ENCODE results near the gene CLEC4G.

Gene CLEC4G

DNA sequence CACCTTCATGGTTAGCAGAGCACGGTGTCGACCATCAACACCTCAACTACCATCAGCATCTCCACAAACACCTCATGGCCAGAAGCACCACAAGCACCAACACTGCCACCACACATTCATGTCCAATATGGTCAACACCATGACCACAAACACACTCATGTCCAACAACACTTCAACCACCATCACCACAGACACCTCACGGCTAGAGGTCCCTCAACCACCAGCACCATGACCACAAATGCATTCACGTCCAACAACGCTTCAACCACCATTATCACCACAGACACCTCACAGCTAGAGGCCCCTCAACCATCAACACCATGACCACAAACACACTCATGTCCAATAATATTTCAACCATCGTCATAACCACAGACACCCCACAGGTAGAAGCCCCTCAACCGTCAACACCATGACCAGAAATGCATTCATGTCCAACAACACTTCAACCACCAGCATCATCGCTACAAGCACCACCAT lies 41.1 kb downstream of the CLEC4G start:
- H3K36me3 ChIP-seq (ENCODE audit: control insufficient read depth, low read length), result no peaks in the 10 kb centered on the region
- H3K9me3 ChIP-seq (ENCODE audit: control insufficient read depth, insufficient read depth, low read length), result no peaks in the 10 kb centered on the region
- peaks cover 12% of the 10 kb centered on the region for H3K27me3 ChIP-seq (ENCODE audit: control insufficient read depth, low read length)
- no peak overlapping the region for H3K27ac ChIP-seq (ENCODE audit: low read depth, low read length)
- H3K4me3 ChIP-seq (ENCODE audit: low read length), result no peak overlapping the region
- H3K9me2 ChIP-seq (replicated peaks; ENCODE audit: control insufficient read depth, low read length), result no peaks in the 10 kb centered on the region
- no peaks in the 10 kb centered on the region for H4K20me1 ChIP-seq (ENCODE audit: control insufficient read depth, insufficient read depth, low read depth, low read length)
- no peaks in the 10 kb centered on the region for H3F3A ChIP-seq (ENCODE audit: control insufficient read depth, insufficient read depth)
- H3K4me2 ChIP-seq (ENCODE audit: low read length), result no peak overlapping the region
- no peaks in the 10 kb centered on the region; the same call in 1 of the 2 replicates for H3K4me1 ChIP-seq (ENCODE audit: control insufficient read depth, low read length)
- TF ChIP-seq EZH2phosphoT487 (IDR thresholded peaks at IDR 0.05; ENCODE audit: borderline replicate concordance, low read length), result no peak
- TF ChIP-seq, protein P1, sequence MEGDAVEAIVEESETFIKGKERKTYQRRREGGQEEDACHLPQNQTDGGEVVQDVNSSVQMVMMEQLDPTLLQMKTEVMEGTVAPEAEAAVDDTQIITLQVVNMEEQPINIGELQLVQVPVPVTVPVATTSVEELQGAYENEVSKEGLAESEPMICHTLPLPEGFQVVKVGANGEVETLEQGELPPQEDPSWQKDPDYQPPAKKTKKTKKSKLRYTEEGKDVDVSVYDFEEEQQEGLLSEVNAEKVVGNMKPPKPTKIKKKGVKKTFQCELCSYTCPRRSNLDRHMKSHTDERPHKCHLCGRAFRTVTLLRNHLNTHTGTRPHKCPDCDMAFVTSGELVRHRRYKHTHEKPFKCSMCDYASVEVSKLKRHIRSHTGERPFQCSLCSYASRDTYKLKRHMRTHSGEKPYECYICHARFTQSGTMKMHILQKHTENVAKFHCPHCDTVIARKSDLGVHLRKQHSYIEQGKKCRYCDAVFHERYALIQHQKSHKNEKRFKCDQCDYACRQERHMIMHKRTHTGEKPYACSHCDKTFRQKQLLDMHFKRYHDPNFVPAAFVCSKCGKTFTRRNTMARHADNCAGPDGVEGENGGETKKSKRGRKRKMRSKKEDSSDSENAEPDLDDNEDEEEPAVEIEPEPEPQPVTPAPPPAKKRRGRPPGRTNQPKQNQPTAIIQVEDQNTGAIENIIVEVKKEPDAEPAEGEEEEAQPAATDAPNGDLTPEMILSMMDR (IDR thresholded peaks at IDR 0.05; ENCODE audit: low read depth, low read length, poor library complexity, severe bottlenecking), result no peak
- H3K79me2 ChIP-seq (ENCODE audit: control insufficient read depth, low read length), result no peaks in the 10 kb centered on the region

DNA sequence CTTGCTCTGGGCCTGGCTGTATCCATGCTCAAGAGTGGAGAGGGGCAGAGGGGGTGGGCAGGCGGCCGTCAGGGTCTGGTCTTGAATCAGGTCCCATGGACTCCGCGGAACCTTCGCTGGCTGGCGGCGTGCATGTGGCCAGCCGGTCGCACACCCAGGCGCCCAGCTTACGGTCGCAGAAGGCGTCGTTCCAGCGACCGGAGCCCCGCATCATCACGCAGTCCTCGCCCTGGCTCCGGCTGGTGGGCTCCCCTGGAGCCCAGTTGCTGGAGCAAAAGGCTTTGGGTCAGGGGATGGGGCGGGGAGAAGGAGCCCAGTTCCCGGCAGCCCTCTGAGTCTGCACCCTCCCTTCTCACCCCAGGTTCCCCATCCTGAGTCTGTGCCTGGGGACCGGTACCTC lies 42.7 kb downstream of the CLEC4G start:
- Histone ChIP-seq H3K4me3 (ENCODE audit: low read length) (no peak overlapping the region), H3K9me3 (ENCODE audit: control insufficient read depth, insufficient read depth, low read length) (no peaks in the 10 kb centered on the region), H3K27me3 (ENCODE audit: control insufficient read depth, low read length) (no peaks in the 10 kb centered on the region), H3K27ac (ENCODE audit: low read depth, low read length) (no peak overlapping the region), H3F3A (ENCODE audit: control insufficient read depth, insufficient read depth) (no peaks in the 10 kb centered on the region), H3K4me2 (ENCODE audit: low read length) (no peak overlapping the region), H3K4me1 (ENCODE audit: control insufficient read depth, low read length) (no peaks in the 10 kb centered on the region), H3K36me3 (ENCODE audit: control insufficient read depth, low read length) (no peaks in the 10 kb centered on the region), H3K79me2 (ENCODE audit: control insufficient read depth, low read length) (no peaks in the 10 kb centered on the region), H3K9me2 (replicated peaks; ENCODE audit: control insufficient read depth, low read length) (no peaks in the 10 kb centered on the region), H4K20me1 (ENCODE audit: control insufficient read depth, insufficient read depth, low read depth, low read length) (no peaks in the 10 kb centered on the region; the same call in 1 of the 2 replicates)
- TF ChIP-seq, protein P1 (IDR thresholded peaks at IDR 0.05; ENCODE audit: low read depth, low read length, poor library complexity, severe bottlenecking), result no peak
- no peak for TF ChIP-seq EZH2phosphoT487 (IDR thresholded peaks at IDR 0.05; ENCODE audit: borderline replicate concordance, low read length)

DNA sequence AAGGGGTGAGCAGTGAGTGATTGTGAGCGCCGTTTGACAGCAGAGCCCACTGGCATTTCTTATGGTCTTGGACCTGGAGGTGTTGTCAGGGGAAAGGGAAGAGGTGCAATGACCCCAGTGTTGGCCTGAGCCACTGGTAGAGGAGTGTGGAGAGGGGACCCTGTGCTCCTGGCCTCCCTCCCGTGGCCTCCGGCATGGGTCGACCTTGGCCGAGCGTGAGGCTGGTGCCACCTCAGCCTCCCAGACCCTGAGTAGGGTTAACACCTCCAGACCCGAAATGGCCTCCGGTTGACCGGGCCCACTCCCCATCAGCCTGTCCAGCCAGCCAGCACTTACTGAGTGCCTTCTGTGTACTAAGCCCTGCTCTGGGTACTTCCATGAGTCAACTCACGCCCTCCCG lies 44.7 kb downstream of the CLEC4G start:
- no peaks in the 10 kb centered on the region for H3K9me3 ChIP-seq (ENCODE audit: control insufficient read depth, insufficient read depth, low read length)
- H3K9me2 ChIP-seq (replicated peaks; ENCODE audit: control insufficient read depth, low read length), result no peaks in the 10 kb centered on the region
- no peak overlapping the region for H3K4me3 ChIP-seq (ENCODE audit: low read length)
- no peak for TF ChIP-seq EZH2phosphoT487 (IDR thresholded peaks at IDR 0.05; ENCODE audit: borderline replicate concordance, low read length)
- TF ChIP-seq, protein P1 (IDR thresholded peaks at IDR 0.05; ENCODE audit: low read depth, low read length, poor library complexity, severe bottlenecking), result no peak
- no peaks in the 10 kb centered on the region for H3F3A ChIP-seq (ENCODE audit: control insufficient read depth, insufficient read depth)
- no peaks in the 10 kb centered on the region for H3K27me3 ChIP-seq (ENCODE audit: control insufficient read depth, low read length)
- peaks cover 7% of the 10 kb centered on the region for H3K79me2 ChIP-seq (ENCODE audit: control insufficient read depth, low read length)
- H4K20me1 ChIP-seq (ENCODE audit: control insufficient read depth, insufficient read depth, low read depth, low read length), result no peaks in the 10 kb centered on the region; the same call in 1 of the 2 replicates
- no peak overlapping the region for H3K27ac ChIP-seq (ENCODE audit: low read depth, low read length)
- no peak overlapping the region for H3K4me2 ChIP-seq (ENCODE audit: low read length)
- no peaks in the 10 kb centered on the region for H3K4me1 ChIP-seq (ENCODE audit: control insufficient read depth, low read length)
- H3K36me3 ChIP-seq (ENCODE audit: control insufficient read depth, low read length), result peaks cover 11% of the 10 kb centered on the region
